OCI-LY3 (cell line): Measurements from ENCODE around the gene DDIT3.
"Not testable (repeated sequence)": the region's sequence is repeated elsewhere in the genome, so short reads cannot be mapped to it uniquely, and the experiment has no call there.

Experiments
- H2AFZ ChIP-seq: fragments of 200-600, 300-600 bp; shearing (Covaris generic); 2 replicates; pipeline ENCODE4 v1.6.0; 2014; ENCODE audit warnings: antibody characterized with exemption, low read depth, low read length
- H3K27ac ChIP-seq: fragments of 200-600, 300-600 bp; sonication (generic); 2 replicates; pipeline ENCODE4 v1.5.1; 2014; ENCODE audit warnings: mild to moderate bottlenecking, low read length, moderate library complexity, mixed read lengths
- H3K27me3 ChIP-seq: fragments of 200-600, 300-600 bp; sonication (generic); 2 replicates; pipeline ENCODE4 v1.6.1; 2014; ENCODE audit warnings: low read depth, low read length, mixed read lengths
- H3K36me3 ChIP-seq: fragments of 200-600, 300-600 bp; sonication (generic); replicated peaks from 2 replicates; pipeline ENCODE3; 2014; ENCODE audit warnings: low read depth, low read length, mixed read lengths
- H3K4me1 ChIP-seq: fragments of 300-600, 200-600 bp; sonication (generic); 2 replicates; pipeline ENCODE4 v1.6.1; 2014; ENCODE audit warnings: low read length, mixed read lengths
- H3K4me2 ChIP-seq: fragments of 200-600, 300-600 bp; sonication (generic); 2 replicates; pipeline ENCODE4 v1.6.1; 2014; ENCODE audit warnings: low read length, mixed read lengths
- H3K4me3 ChIP-seq: fragments of 300-600, 200-600 bp; sonication (generic); 2 replicates; pipeline ENCODE4 v1.5.1; 2014; ENCODE audit warnings: antibody characterized with exemption, mild to moderate bottlenecking, low read length, moderate library complexity
- H3K79me2 ChIP-seq: fragments of 300-600, 200-600 bp; shearing (Covaris generic); 2 replicates; pipeline ENCODE4 v1.6.1; 2014; ENCODE audit warnings: mild to moderate bottlenecking, low read length, mixed read lengths
- H3K9ac ChIP-seq: fragments of 300-600, 200-600 bp; shearing (Covaris generic); 2 replicates; pipeline ENCODE4 v1.6.0; 2014; ENCODE audit warnings: mild to moderate bottlenecking, low read length, moderate library complexity
- H3K9me3 ChIP-seq: fragments of 200-600, 300-600 bp; shearing (Covaris generic); 2 replicates; pipeline ENCODE4 v1.6.1; 2014; ENCODE audit warnings: low read length, mixed read lengths; ENCODE audit not compliant: insufficient read depth
- H4K20me1 ChIP-seq: fragments of 200-600, 300-600 bp; sonication (generic); 2 replicates; pipeline ENCODE4 v1.6.1; 2016; ENCODE audit warnings: low read length, mixed read lengths; ENCODE audit not compliant: insufficient read depth
- CTCF ChIP-seq: fragments of 200-600, 300-600 bp; sonication (generic); IDR thresholded peaks from 2 replicates; pipeline ENCODE4 v1.5.1; 2014; ENCODE audit warnings: antibody characterized with exemption, low read length, low read depth
- EZH2phosphoT487 ChIP-seq: fragments of 200-600 bp; shearing (Covaris generic); IDR thresholded peaks from 2 replicates; pipeline ENCODE4 v1.6.1; 2018; ENCODE audit warnings: antibody characterized with exemption, mixed run types, low read depth

The DDIT3 gene

GRCh38 chr12:57516617-57517153 lies 3.6 kb downstream of the DDIT3 start:
- no peak overlapping the region for H2AFZ ChIP-seq
- no peak overlapping the region for H3K9ac ChIP-seq
- peaks cover 25% of the 10 kb centered on the region for H4K20me1 ChIP-seq
- no peak for TF ChIP-seq EZH2phosphoT487
- no peak for TF ChIP-seq CTCF
- H3K36me3 ChIP-seq, result peaks cover 64% of the 10 kb centered on the region
- H3K9me3 ChIP-seq, result no peaks in the 10 kb centered on the region
- peaks cover 22% of the 10 kb centered on the region for H3K4me1 ChIP-seq
- H3K27ac ChIP-seq, result no peak overlapping the region
- peaks cover 25% of the 10 kb centered on the region for H3K79me2 ChIP-seq
- H3K27me3 ChIP-seq, result no peaks in the 10 kb centered on the region
- no peak overlapping the region for H3K4me2 ChIP-seq
- no peak overlapping the region for H3K4me3 ChIP-seq

- Histone ChIP-seq H3K27ac (no peak overlapping the region), H3K9ac (no peak overlapping the region), H3K4me3 (no peak overlapping the region), H4K20me1 (peaks cover 25% of the 10 kb centered on the region), H3K36me3 (peaks cover 67% of the 10 kb centered on the region), H3K27me3 (no peaks in the 10 kb centered on the region), H3K4me2 (no peak overlapping the region), H2AFZ (no peak overlapping the region), H3K9me3 (no peaks in the 10 kb centered on the region), H3K4me1 (peaks cover 15% of the 10 kb centered on the region), H3K79me2 (peaks cover 25% of the 10 kb centered on the region)
- TF ChIP-seq EZH2phosphoT487 (no peak), CTCF (no peak)
These were observed 4.3 kb downstream of the DDIT3 start for GRCh38 chr12:57515934-57516541.

DNA sequence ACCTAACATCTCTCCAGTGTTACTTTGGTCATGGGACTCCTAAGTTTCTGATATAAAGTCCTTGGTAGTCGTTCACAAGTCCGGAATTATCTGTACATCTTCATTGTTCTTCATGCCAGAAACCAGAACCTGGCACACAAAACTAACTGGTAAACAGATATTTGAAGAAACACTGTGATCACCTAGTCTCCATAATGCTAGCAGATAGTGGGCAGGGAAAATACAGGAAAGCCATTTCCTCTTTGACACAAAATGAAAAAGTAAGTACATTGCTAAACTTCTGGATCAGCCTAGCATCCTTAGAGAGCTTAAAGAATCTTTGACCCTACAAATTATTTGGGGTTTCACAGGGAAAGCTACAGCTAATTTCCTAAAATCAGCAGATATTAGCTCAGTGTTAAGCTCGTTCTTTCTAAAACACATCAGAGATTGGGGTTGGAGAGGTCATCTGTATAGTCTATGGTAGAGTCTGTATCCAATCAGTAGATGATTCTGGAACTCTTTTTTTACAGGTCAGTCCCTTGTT lies 4.8 kb downstream of the DDIT3 start:
- Histone ChIP-seq H2AFZ (no peak overlapping the region), H3K4me3 (no peak overlapping the region), H4K20me1 (peaks cover 25% of the 10 kb centered on the region), H3K4me1 (peaks cover 13% of the 10 kb centered on the region), H3K9ac (no peak overlapping the region), H3K79me2 (peaks cover 25% of the 10 kb centered on the region), H3K27me3 (no peaks in the 10 kb centered on the region), H3K36me3 (peaks cover 67% of the 10 kb centered on the region), H3K9me3 (no peaks in the 10 kb centered on the region), H3K4me2 (no peak overlapping the region), H3K27ac (no peak overlapping the region)
- TF ChIP-seq CTCF (no peak), EZH2phosphoT487 (no peak)

- no peak overlapping the region for H3K4me2 ChIP-seq
- TF ChIP-seq CTCF, result no peak
- H2AFZ ChIP-seq, result no peak overlapping the region
- H3K27ac ChIP-seq, result no peak overlapping the region
- H3K4me3 ChIP-seq, result no peak overlapping the region
- H3K27me3 ChIP-seq, result no peaks in the 10 kb centered on the region
- H3K79me2 ChIP-seq, result peaks cover 21% of the 10 kb centered on the region
- no peak overlapping the region for H3K9ac ChIP-seq
- peaks cover 66% of the 10 kb centered on the region for H3K36me3 ChIP-seq
- H4K20me1 ChIP-seq, result peaks cover 24% of the 10 kb centered on the region
- H3K9me3 ChIP-seq, result no peaks in the 10 kb centered on the region
- H3K4me1 ChIP-seq, result peaks cover 13% of the 10 kb centered on the region
These were observed 5.5 kb downstream of the DDIT3 start for GRCh38 chr12:57514720-57515407.

DNA sequence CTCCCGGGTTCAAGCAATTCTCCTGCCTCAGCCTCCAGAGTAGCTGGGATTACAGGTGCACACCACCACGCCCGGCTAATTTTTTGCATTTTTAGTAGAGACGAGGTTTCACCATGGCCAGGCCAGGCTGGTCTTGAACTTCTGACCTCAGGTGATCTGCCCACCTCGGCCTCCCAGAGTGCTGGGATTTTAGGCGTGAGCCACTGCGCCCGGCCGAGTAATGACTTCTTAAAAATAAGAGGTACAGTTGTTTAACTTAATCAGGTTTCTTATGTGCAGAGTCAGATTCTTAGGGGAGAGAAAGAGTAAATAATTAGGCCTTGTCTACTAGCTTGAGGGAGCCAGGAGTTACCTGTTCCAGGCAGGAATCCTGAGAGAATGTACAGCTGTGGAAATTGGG lies 6.1 kb downstream of the DDIT3 start:
- not testable (repeated sequence) for H3K9me3 ChIP-seq, H3K9ac ChIP-seq, H3K27ac ChIP-seq, H3K4me2 ChIP-seq, H2AFZ ChIP-seq, H3K4me3 ChIP-seq, H3K27me3 ChIP-seq
- Histone ChIP-seq H3K4me1 (peaks cover 10% of the 10 kb centered on the region), H3K36me3 (peaks cover 60% of the 10 kb centered on the region), H4K20me1 (peaks cover 18% of the 10 kb centered on the region), H3K79me2 (peaks cover 15% of the 10 kb centered on the region)

GRCh38 chr12:57513677-57514076 lies 6.6 kb downstream of the DDIT3 start:
- not testable (repeated sequence) for H3K4me1 ChIP-seq, H3K9ac ChIP-seq, H3K27me3 ChIP-seq, H3K4me2 ChIP-seq, H3K27ac ChIP-seq, H3K4me3 ChIP-seq, H3K9me3 ChIP-seq, H3K79me2 ChIP-seq, H2AFZ ChIP-seq
- H4K20me1 ChIP-seq, result peaks cover 12% of the 10 kb centered on the region; the same call in 1 of the 2 replicates
- peaks cover 58% of the 10 kb centered on the region for H3K36me3 ChIP-seq
